Sigmoid colon (tissue), 4 donors: ENCODE results near the gene TTC33.
A peak's percentile ranks its signal among the peaks of the same experiment; 100 is the strongest.

Experiments
- CTCF ChIP-seq, 4 experiments: fragments of 450-650 bp in 3 of 4; fragments of 200-600 bp in 1 of 4; IDR thresholded peaks; one replicate each; pipeline ENCODE4 v1.5.1; 2016 to 2019; ENCODE audit warnings: antibody characterized with exemption in 4 of 4, mild to moderate bottlenecking in 3 of 4, moderate library complexity in 2 of 4
- EP300 ChIP-seq, 4 donors: sonication (generic); formaldehyde crosslinking; IDR thresholded peaks; one replicate each; pipeline ENCODE4 v1.6.1; 2017; ENCODE audit warnings: antibody characterized with exemption in 4 of 4
- POLR2A ChIP-seq, 2 donors: fragments of 450-650 bp; IDR thresholded peaks; one replicate each; pipeline ENCODE4 v1.6.1; 2016; ENCODE audit warnings: antibody characterized with exemption in 2 of 2, mild to moderate bottlenecking in 2 of 2, moderate library complexity in 2 of 2

DNA sequence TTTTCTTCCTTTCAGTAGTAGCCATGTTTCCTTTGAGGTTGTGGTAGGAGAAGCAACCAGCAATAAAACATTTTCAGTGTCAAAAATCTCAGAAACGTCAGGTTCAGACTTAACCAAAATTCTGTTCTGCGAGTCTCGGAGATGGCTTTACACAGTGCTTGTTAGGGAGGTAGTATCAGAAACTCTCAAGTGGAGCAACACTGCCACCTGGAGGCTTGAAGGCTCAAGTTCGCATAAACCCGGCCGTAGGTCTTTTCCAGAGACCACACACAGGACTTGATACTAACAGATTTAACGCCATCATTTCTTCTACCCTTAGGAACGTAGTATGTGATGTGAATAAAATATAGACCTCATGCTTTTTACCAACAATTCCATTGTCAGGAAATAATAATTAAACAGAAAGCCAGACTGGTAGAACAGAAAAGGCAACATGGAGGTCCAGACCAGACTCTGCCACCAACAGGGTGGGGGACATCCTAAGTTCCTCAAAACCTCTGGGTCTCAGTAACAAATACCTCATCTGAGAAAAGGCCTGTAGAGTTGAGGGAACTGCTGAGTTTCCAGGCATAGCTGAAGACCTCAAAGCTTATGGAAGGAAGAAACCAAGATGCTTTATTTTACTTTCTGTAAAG lies 67.5 kb downstream of the TTC33 start:
- TF ChIP-seq CTCF (IDR thresholded peaks at IDR 0.05) (peak; percentile 70 to 88 (median 82)), POLR2A (IDR thresholded peaks at IDR 0.05) (no peak), EP300 (IDR thresholded peaks at IDR 0.05) (no peak)
